KMS-11 (cell line): ENCODE results near the gene LRRC4C.

Experiments used
- H2AFZ ChIP-seq: fragments of 200-600 bp; sonication (generic); 2 replicates; pipeline ENCODE4 v1.6.1; 2016; ENCODE audit warnings: antibody characterized with exemption, mixed run types, low read depth
- H3K27ac ChIP-seq: fragments of 200-600 bp; sonication (generic); 2 replicates; pipeline ENCODE4 v1.6.1; 2016; ENCODE audit warnings: mild to moderate bottlenecking, mixed run types
- H3K27me3 ChIP-seq: fragments of 200-600 bp; sonication (generic); 2 replicates; pipeline ENCODE4 v1.6.1; 2017; ENCODE audit warnings: mild to moderate bottlenecking, low read depth, mixed run types, moderate library complexity; ENCODE audit not compliant: insufficient read depth
- H3K36me3 ChIP-seq: fragments of 200-600 bp; sonication (generic); 2 replicates; pipeline ENCODE4 v1.6.1; 2017; ENCODE audit warnings: mild to moderate bottlenecking, mixed run types; ENCODE audit not compliant: insufficient read depth
- H3K4me1 ChIP-seq: fragments of 200-600 bp; sonication (generic); 2 replicates; pipeline ENCODE4 v1.6.1; 2016; ENCODE audit warnings: mild to moderate bottlenecking, low read depth, mixed run types; ENCODE audit not compliant: poor library complexity, severe bottlenecking
- H3K4me2 ChIP-seq: fragments of 200-600 bp; sonication (generic); 2 replicates; pipeline ENCODE4 v1.7.0; 2016; ENCODE audit warnings: mild to moderate bottlenecking, mixed run types
- H3K4me3 ChIP-seq: fragments of 200-600 bp; sonication (generic); IDR thresholded peaks from 2 replicates; pipeline ENCODE4 v1.6.1; 2017; ENCODE audit warnings: low read depth, low read length, mixed read lengths; ENCODE audit not compliant: insufficient read depth
- H3K79me2 ChIP-seq: fragments of 200-600 bp; sonication (generic); 2 replicates; pipeline ENCODE4 v1.6.1; 2016; ENCODE audit warnings: low read depth, mixed run types; ENCODE audit not compliant: insufficient read depth
- H3K9ac ChIP-seq: fragments of 200-600 bp; sonication (generic); 2 replicates; pipeline ENCODE4 v1.6.1; 2016; ENCODE audit warnings: mild to moderate bottlenecking, mixed run types
- H4K20me1 ChIP-seq: fragments of 200-600 bp; sonication (generic); 2 replicates; pipeline ENCODE4 v1.6.1; 2016; ENCODE audit warnings: mild to moderate bottlenecking, mixed run types; ENCODE audit not compliant: insufficient read depth
- TF ChIP-seq, protein P1 (sequence below): fragments of 200-600 bp; sonication (generic); conservative IDR thresholded peaks from 2 replicates; pipeline ENCODE4 v1.6.1; 2017; ENCODE audit warnings: low read depth, mild to moderate bottlenecking, antibody characterized with exemption, low read length, moderate library complexity, mixed read lengths

Gene LRRC4C

DNA sequence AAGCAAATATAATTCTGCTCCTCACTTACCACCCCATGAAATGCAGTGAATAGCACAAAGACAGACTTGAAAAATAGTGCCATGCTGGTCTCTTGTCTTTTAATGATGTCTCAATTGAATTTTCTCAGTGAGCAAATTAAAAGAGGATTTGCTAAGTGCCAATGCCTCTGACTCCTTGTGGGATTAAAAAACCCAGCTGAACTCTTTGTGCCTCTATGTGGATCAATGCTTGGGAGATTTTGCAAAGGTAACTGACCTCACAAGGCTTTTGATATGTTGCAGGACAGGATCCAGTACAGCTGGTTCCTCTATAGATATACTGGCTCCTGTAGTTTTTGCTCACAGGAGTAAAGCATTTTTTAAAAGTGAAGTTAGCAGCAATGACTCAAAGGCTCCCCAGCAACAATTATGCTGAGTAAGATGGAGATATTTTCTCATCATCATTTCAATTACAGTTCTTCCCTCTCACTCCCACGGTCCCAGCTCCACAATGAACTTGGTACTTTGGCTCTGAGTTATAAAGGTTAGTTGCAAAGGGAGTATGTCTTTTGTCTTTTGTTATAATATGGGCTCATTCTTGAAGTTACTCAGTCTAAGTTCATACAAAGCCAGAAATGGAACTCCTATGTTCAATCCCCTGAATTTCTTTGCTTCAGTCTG lies 471.5 kb downstream of the LRRC4C start:
- Histone ChIP-seq H4K20me1 (no peaks in the 10 kb centered on the region), H3K36me3 (no peaks in the 10 kb centered on the region), H3K4me3 (no peak overlapping the region), H3K9ac (no peak overlapping the region), H3K4me1 (no peaks in the 10 kb centered on the region), H3K27ac (no peak overlapping the region), H3K4me2 (no peak overlapping the region), H3K79me2 (no peaks in the 10 kb centered on the region), H2AFZ (no peak overlapping the region), H3K27me3 (no peaks in the 10 kb centered on the region; the same call in 1 of the 2 replicates)
- TF ChIP-seq, protein P1, sequence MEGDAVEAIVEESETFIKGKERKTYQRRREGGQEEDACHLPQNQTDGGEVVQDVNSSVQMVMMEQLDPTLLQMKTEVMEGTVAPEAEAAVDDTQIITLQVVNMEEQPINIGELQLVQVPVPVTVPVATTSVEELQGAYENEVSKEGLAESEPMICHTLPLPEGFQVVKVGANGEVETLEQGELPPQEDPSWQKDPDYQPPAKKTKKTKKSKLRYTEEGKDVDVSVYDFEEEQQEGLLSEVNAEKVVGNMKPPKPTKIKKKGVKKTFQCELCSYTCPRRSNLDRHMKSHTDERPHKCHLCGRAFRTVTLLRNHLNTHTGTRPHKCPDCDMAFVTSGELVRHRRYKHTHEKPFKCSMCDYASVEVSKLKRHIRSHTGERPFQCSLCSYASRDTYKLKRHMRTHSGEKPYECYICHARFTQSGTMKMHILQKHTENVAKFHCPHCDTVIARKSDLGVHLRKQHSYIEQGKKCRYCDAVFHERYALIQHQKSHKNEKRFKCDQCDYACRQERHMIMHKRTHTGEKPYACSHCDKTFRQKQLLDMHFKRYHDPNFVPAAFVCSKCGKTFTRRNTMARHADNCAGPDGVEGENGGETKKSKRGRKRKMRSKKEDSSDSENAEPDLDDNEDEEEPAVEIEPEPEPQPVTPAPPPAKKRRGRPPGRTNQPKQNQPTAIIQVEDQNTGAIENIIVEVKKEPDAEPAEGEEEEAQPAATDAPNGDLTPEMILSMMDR, result no peak

GRCh38 chr11:40986320-40986719 lies 473.1 kb downstream of the LRRC4C start:
- Histone ChIP-seq H3K4me2 (no peak overlapping the region), H3K36me3 (no peaks in the 10 kb centered on the region), H3K79me2 (no peaks in the 10 kb centered on the region), H3K9ac (no peak overlapping the region), H4K20me1 (no peaks in the 10 kb centered on the region), H3K27ac (no peak overlapping the region), H2AFZ (no peak overlapping the region), H3K27me3 (no peaks in the 10 kb centered on the region; the same call in 1 of the 2 replicates), H3K4me1 (no peaks in the 10 kb centered on the region), H3K4me3 (no peak overlapping the region)
- TF ChIP-seq, protein P1, result no peak

DNA sequence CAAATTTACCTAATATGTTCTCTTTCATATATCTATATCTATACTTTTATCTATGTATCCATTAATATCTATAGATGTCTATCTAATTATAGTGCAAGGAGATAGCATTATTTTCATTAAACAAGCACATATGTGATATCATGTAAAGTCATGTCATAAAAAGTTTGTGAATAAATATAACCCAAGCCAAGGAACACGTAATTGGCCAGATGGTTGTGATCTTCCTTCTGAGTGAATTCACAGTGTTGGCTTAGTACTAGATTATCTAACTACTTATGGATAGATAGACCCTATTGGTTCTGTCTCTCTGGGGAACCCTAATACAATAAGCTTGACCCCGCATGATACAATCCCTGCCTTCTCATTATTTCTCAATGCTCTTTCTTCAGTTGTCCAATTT lies 484.4 kb downstream of the LRRC4C start:
- TF ChIP-seq, protein P1, result no peak
- Histone ChIP-seq H2AFZ (no peak overlapping the region), H3K4me3 (no peak overlapping the region), H3K27ac (no peak overlapping the region), H3K9ac (no peak overlapping the region), H3K4me2 (no peak overlapping the region), H3K27me3 (no peaks in the 10 kb centered on the region), H3K79me2 (no peaks in the 10 kb centered on the region), H3K36me3 (no peaks in the 10 kb centered on the region), H4K20me1 (no peaks in the 10 kb centered on the region), H3K4me1 (no peaks in the 10 kb centered on the region)

- TF ChIP-seq, protein P1, result no peak
- no peaks in the 10 kb centered on the region for H3K79me2 ChIP-seq
Observed at GRCh38 chr11:40974186-40974795, 485.2 kb downstream of the LRRC4C start.

More at GRCh38 chr11:40974186-40974795, 485.2 kb downstream of the LRRC4C start:
- no peaks in the 10 kb centered on the region for H3K4me1 ChIP-seq
- H3K4me2 ChIP-seq, result no peak overlapping the region
- H3K9ac ChIP-seq, result no peak overlapping the region
- H3K27ac ChIP-seq, result no peak overlapping the region
- no peaks in the 10 kb centered on the region for H3K36me3 ChIP-seq
- H2AFZ ChIP-seq, result no peak overlapping the region
- H4K20me1 ChIP-seq, result no peaks in the 10 kb centered on the region
- no peaks in the 10 kb centered on the region for H3K27me3 ChIP-seq
- no peak overlapping the region for H3K4me3 ChIP-seq
